T47D (cell line): ENCODE results near the gene TACC2.
A peak's percentile ranks its signal among the peaks of the same experiment; 100 is the strongest.

Source experiments
- DNase-seq, 2 experiments: peaks; one replicate each; pipeline versions ENCODE4 v3.0.0 to v3.0.0-alpha.2; 2011 to 2012; ENCODE audit warnings: low read depth in 1 of 2, low spot score in 1 of 2
- JUND ChIP-seq: IDR thresholded peaks from 2 replicates; pipeline ENCODE4 v1.6.1; 2012; ENCODE audit warnings: low read depth
- in situ Hi-C: cut with HindIII; loops from 2 replicates; pipeline ENCODE4 v1.10.0; 2016; ENCODE audit warnings: low sequenced_read_pairs, low pct_unique_long_range_greater_than_20kb

TACC2 gene

DNA sequence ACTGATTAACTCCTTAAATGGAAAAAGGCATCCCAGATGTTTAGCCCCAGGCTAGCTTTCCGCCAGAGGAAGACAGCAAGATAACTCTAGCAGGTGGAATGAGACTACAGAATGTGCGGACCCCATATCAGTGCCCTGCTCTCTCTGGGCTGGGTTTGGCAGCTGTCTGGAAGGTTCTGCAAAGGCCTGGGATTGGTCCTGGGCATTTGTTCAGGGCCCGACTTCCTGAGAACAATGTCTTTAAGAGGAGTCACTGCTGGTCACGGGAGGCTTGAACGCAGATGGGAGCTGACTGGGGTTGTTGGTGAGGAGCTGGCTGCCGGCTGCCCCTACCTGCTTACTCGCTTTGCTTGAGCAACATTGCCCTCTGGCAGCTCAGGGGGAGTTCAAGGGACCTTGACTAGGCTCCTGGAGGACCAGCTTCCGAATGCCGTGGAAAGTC, 151.5 kb downstream of the TACC2 start:
- no peak for TF ChIP-seq JUND
- in situ Hi-C loops, result no loop called here
- no peak for DNase-seq

DNA sequence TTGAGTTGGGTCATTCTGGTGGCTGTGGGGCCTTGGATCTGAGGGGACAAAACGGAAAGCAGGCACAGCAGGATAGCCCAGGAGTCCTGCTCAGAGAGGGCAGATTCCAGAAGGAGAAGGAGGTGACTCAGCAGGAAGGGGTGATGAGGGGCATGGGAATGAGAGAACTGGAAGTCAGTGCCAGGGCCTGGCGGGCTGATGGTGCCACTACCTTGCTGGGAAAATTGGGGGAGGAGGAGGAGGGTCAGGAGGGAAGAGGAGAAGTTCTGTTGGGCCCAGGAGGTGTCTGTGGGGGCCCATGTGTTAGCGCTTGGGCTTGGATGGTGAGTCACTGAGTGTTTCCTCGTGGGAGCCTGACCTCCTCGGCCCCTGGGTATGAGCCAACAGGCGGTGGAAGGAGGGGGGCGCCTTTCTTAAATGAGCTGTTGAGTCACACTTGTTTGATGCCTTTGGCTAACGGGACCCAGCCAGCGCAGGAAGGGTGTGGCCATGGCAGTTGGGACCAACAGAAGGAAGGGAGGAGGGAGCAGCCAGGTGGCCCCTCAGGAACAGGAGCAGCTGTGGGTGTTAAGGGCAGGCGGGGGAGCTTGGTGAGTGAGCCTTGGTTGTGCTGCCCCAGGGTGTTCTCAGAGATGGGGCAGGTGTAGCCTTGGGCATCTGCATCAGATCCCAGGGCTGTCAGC, 152.1 kb downstream of the TACC2 start:
- in situ Hi-C loops, result no loop called here
- DNase-seq, result no peak
- TF ChIP-seq JUND, result no peak

DNA sequence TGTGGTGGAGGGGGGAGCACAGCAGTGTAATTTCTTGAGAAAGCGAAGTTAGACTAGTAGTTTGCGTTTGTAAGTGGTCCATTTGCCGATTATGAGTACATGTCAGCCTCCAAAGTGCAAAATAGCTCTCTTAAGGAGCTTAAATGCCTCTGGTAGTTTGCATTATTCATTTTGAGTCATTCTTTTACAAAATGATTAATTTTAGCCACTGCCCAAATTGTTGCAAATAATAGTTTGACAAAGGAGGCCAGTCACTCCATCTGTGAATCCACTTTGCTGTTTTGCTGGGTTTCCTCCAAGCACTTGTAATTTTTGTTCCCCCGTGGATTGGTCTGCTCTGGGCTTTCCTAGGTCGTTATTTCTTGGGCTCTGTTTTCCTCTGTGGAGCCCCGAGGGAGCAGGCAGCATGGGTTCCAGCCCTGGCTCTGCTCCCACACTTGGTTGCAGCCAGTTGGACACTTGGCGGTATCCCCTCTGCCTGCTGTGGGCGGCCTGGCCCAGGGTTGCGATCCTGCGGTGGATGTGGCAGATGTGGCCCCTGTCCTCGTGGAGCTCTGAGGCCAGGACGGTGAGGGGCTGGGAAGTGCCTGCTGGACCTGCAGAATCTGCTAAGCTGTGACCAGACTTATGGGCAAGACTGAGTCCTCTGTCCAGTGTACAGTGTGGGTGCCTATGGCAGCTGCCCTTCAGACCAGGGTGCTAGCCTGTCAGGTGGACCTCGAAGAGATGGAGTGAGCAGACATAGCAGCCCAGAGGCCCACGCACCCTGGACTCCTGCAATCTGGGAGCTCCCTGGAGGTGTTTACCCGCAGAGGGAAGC, 153.1 kb downstream of the TACC2 start:
- no peak for TF ChIP-seq JUND
- in situ Hi-C loops, result no loop called here
- no peak for DNase-seq

DNA sequence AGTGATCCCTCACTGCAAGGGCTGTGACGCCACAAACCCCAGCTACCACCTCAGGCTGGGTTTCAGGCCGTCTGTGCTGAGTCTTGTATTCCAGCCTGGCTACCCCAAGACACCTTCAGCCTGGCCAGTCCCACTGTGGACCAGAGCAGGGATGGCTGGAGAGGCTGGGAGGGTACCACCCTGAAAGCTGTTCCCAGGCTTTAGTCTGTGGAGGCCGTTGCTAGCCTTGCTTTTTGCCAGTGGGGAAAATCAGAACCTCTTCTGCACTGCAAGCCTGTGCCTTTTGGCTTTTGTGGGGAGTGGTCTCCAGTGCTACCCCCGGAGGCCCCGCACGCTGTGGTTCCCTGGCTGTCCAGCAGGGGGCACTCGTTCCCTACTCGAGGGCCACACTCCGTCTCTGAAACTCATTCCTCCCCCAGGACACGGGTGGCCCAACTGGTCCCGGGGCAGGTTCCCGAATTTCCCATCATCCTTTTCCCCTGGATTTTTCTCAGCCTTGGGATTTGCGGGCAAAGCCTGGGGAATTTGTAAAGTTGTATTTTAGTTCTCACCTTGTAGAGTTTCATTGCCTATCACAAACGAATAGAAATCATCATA, 153.8 kb downstream of the TACC2 start:
- in situ Hi-C loops, result no loop called here
- DNase-seq, result peak; percentile 34 to 79
- no peak for TF ChIP-seq JUND

DNA sequence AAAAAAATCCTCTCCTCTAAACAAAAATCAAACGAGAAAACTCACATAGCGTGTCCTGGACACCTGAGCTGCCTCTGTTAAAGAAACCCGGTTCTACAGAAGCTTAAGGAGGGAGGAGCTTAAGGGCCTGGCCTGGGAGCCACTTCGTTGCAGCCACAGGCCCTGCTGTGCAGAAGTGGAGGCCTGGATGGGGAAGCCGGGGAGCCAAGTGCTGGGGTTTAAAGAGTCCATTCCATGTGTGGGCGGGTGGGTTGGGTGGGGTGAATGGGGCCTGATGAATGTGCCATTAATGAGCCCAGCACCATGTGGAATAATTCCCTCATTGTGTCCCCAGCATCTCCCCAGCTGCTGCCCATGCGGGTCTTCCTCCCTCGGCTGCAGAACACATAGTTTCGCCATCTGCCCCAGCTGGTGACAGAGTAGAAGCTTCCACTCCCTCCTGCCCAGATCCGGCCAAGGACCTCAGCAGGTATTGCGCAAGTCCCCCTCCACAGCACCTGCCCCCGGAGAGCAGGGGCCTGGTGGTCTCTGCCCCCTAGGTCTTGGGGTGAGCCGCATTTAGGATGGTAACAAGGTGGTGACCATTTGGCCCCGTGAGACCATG, 154.4 kb downstream of the TACC2 start:
- TF ChIP-seq JUND, result no peak
- in situ Hi-C loops, result no loop called here
- peak; percentile 45 to 83 for DNase-seq

DNA sequence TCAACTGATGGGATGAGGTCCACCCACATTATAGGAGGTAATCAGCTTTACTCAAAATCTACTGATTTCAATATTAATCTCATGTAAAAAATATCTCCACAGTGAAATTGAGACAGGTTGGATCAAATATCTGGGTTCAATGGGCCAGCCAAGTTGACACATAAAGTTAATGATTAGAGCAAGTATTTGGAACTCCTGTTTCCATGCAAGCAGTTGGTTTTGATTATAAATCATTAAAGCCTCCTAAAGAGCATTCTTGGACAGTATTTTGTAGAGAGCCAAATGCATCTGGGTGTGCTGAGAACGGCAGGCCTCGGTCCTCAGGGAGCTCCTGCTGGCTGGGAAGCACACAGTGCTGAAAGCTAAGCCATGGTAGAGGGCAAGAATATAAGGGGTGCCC, 155.2 kb downstream of the TACC2 start:
- TF ChIP-seq JUND, result no peak
- DNase-seq, result no peak
- in situ Hi-C loops, result no loop called here

DNA sequence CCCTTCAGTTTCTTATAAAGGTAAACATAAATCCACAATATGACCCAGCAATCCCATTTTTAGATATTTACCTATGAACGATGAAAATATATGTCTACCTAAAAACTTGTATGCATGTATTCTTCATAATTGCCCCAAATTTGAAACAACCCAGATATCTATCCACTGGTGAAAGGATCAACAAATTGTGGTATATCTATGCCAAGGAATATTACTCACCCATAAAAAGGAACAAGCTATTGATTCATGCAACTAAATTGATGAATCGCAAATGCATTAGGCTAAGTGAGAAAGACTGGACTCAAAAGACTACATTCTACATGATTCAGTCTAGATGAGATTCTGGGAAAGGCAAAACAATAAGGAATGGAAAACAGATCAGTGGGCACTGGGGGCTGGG, 156.2 kb downstream of the TACC2 start:
- DNase-seq, result no peak
- TF ChIP-seq JUND, result no peak
- in situ Hi-C loops, result no loop called here

DNA sequence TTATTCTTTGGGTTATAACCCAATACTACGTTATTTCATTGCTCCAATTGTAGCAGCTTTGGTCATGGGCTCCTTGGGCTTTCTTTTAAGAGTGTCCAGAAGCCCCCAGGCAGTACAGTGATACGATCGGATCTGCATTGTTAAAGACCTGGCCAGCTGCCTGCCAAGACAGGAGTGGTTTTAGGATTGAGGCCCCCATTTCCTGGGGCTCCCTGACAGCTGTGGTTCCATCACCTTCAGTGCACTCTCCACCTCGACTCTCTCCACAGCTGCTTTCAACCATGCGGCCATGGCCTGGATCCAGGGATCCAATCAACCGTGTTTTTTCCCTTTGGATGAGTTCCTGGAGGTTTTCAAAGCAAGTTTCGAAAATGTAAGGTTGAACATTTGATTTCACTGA, 158.7 kb downstream of the TACC2 start:
- TF ChIP-seq JUND, result no peak
- in situ Hi-C loops, result no loop called here
- no peak for DNase-seq

DNA sequence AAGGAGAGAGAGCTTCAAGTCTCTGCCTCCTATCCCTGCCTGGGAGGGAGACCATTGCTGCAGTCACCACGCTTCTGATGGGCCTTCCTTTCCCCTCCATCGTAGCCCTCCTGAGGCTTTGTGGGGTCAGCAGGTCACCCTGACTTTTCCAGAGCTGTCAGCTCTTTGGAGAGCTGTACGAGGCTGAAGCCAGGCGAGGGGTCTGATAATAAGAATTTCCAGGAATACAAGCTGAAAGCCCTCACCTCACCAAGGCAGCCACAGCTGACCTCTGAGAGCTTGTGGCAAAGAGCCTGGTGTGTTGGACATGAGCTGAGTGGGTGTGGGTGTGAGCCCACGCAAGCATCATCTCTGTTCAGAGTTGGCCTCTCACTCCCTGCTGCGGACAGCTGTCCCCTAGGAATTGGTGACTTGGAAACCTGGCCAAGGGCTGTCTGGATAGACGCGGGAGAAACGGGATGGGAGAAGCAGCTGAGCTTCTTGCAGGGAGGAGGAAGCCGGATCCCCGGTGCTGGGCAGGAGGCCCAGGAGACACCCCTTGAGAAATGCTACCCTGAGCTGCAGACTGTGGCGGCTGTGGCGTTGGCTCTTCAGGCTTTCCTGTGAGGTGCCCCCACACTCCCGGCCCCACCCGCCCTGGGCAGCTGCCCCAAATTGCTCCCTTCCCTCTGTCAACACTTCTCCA, 160.1 kb downstream of the TACC2 start:
- DNase-seq, result no peak
- no peak for TF ChIP-seq JUND
- in situ Hi-C loops, result no loop called here

DNA sequence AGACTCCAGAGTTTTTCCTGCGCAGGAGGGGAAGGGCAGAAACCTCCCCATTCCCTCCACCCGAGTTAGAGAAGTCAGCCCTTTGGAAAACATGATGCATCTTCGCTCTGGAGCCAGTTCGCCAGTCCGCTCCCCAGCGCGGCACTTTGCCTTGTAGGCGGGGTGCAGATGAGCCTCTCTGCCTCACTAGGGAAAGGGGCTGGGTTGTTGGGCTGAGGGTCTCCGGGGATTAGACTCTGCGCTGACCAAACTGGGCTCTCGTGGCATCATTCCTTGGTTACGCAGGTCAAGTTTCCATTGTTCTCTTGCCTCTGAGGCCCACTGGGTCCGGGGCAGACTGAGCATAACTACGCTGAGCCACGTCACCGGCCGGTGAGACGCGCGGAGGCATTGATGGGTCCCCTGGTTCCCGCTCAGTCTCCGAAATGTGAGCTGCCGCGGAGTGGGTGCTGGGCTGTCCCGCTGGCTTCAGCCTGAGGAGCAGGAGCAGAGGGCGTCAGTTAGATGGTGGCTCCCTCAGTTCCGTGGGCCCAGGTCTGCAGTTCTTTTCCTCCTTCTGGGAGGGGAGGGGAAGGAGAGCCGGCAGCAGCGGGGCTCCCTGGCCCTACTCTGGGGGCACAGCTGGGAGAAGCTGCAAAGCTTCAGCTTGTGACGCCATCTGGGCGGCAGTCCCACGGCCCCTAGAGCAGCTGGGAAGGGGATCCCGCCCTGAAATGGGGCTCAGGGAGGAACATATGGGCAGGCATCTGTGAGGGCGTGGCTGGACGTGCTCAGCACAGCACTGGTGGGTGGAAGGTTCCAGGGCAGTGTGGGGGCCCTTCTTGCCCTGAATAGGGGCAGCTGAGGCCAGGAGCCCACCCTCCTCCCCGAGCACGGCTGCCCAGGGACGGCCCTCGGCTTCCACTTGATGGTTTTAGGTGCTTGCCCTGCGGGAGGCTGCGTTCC, 160.9 kb downstream of the TACC2 start:
- DNase-seq, result no peak
- in situ Hi-C loops, result no loop called here
- no peak for TF ChIP-seq JUND

DNA sequence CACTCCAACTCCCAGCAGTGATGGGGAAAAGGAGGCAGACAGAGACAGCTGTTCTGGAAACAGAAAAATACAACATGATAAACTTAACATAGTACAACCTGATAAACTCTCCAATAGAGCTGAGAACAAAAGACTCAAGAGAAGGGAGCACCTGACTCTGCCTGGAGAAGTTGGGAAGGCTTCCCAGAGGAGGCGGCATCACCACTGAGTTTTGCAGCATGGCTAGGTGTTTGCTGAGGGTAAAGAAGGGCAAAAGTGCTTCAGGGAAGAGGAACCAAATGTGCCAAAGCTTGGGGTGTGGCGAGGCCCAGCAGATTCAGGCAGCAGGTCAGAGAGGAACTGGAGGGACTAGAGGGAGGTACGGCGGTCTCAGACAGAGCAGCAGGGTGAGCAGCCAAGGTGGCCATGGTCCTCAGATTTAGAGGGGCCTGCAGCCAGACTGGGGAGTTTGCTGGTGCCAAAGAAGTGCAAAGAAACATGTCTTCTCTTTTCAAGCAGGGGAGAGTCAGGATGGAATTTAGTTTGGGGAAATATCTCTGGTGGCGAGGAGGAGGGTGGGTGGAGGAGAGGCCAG, 162.2 kb downstream of the TACC2 start:
- DNase-seq, result no peak
- no peak for TF ChIP-seq JUND
- in situ Hi-C loops, result no loop called here

DNA sequence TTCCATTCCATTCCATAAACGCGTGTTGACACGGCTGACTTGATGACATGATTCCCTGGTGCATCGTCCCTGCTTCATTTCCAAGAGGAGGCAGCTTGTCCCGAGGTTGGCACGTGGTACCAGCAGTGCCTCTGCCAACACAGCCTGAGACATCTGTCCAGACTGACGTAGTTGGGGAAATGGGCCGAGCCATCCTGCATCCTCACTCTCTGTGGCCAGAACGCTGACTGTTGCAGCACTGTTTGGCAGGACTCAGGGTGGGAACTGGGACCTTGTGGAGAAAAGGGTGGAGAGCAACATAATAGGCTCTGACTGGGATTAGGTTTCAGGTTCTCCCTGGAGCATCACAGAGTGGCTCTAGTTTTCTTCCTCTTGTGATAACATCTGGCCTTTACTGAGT, 163.6 kb downstream of the TACC2 start:
- in situ Hi-C loops, result no loop called here
- DNase-seq, result no peak

More for the DNA sequence above, 163.6 kb downstream of the TACC2 start:
- no peak for TF ChIP-seq JUND
